Lower leg skin (tissue), 4 donors: ENCODE measurements around the gene APLF. TPM values are rescaled to one million over a fixed set of nuclear protein-coding genes. Genes with fewer than 3 reads are reported as not detected.
"Not testable (repeated sequence)": the region's sequence is repeated elsewhere in the genome, so short reads cannot be mapped to it uniquely, and the experiment has no call there.

ENCODE experiments used
- DNase-seq, 2 donors: peaks; one replicate each; pipeline ENCODE4 v3.0.0-alpha.2; 2019; ENCODE audit warnings: low spot score in 2 of 2
- H3K4me3 ChIP-seq: fragments of 200-600 bp; sonication (generic); 2 replicates; pipeline ENCODE4 v1.5.1; 2017; ENCODE audit warnings: mild to moderate bottlenecking, low read depth; ENCODE audit not compliant: poor library complexity, severe bottlenecking
- POLR2A ChIP-seq, 2 donors: fragments of 450-650 bp; IDR thresholded peaks; one replicate each; pipeline ENCODE4 v1.6.1; 2016 to 2017; ENCODE audit warnings: antibody characterized with exemption in 2 of 2, mild to moderate bottlenecking in 1 of 2, moderate library complexity in 1 of 2
- WGBS, 2 donors: methylation state at CpG; one replicate each; pipeline ENCODE4 v1.1.5; 2018; 5-methylcytosine and 5-hydroxymethylcytosine counted together
- intact Hi-C: fragments of 100-400 bp; cut with DNase I; formaldehyde crosslinking; loops from one replicate; pipeline ENCODE4 v1.15.0; 2023; ENCODE audit warnings: low total_unique reads
- total RNA-seq, 4 donors: library from RNA; depleted of rRNA; stranded (reverse); fragments of >200 nt; gene quantifications; one replicate each; pipeline ENCODE4 v1.1.0, GENCODE V29; 2016
- TF ChIP-seq, protein P1 (sequence below), 3 donors: fragments of 450-650 bp; IDR thresholded peaks; one replicate each; pipeline ENCODE4 v1.5.1; 2016; ENCODE audit warnings: antibody characterized with exemption in 3 of 3, mild to moderate bottlenecking in 3 of 3, moderate library complexity in 2 of 3

Gene APLF
- total RNA-seq, 4 donors from 2014 or later = 7.5 to 12.9 (median 9.5) TPM

DNA sequence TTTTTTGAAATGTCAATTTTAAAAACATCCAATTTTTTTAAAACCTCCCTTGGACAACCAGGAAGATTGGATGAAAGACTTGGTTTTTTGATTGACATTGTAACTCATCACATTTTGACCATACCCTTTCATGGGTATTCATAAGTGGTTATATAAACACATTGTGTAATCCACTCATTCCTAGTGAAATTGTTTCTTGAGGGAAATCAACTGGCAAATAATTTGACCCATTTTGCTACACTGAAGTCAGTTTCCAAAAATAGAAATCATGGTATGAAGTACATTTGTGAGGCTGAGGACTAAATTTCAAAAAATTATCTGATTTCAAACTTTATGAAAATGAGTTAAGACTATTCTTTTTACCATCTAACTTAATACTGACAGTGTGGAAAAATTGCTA lies 31.8 kb upstream of the APLF start:
- no peak overlapping the region for H3K4me3 ChIP-seq
- no peak for DNase-seq
- intact Hi-C loops = loop anchor here (10.0 kb wide), 1 partner anchor 321 kb away; no protein-coding TSS in a partner anchor
- TF ChIP-seq, protein P1, sequence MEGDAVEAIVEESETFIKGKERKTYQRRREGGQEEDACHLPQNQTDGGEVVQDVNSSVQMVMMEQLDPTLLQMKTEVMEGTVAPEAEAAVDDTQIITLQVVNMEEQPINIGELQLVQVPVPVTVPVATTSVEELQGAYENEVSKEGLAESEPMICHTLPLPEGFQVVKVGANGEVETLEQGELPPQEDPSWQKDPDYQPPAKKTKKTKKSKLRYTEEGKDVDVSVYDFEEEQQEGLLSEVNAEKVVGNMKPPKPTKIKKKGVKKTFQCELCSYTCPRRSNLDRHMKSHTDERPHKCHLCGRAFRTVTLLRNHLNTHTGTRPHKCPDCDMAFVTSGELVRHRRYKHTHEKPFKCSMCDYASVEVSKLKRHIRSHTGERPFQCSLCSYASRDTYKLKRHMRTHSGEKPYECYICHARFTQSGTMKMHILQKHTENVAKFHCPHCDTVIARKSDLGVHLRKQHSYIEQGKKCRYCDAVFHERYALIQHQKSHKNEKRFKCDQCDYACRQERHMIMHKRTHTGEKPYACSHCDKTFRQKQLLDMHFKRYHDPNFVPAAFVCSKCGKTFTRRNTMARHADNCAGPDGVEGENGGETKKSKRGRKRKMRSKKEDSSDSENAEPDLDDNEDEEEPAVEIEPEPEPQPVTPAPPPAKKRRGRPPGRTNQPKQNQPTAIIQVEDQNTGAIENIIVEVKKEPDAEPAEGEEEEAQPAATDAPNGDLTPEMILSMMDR (IDR thresholded peaks at IDR 0.05) = no peak
- no peak for TF ChIP-seq POLR2A (IDR thresholded peaks at IDR 0.05)

DNA sequence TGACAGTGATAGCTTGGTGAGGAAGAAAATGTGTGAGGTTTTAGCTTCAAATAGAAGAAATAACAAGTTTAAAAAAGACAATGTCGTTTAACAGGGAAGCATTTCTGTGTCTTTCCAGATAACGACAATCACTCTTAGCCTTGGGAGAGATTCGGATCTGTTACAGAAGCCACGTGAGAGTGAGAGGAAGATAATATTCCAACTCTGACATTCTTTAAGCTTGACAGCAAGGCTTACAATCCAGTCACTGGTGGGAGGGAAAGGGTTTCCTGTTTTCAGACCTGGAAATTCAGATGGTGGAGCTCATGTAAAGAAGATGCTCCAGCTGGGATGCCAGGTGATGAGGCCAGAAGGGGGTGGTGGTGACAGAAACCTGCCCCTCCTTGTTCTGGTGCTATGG lies 31.1 kb upstream of the APLF start:
- intact Hi-C loops = loop anchor here (10.0 kb wide), 1 partner anchor 321 kb away; no protein-coding TSS in a partner anchor
- TF ChIP-seq, protein P1 (IDR thresholded peaks at IDR 0.05) = no peak
- no peak for TF ChIP-seq POLR2A (IDR thresholded peaks at IDR 0.05)
- WGBS, 2 donors = 16 to 38% methylated on average over 4 of the region's 4 CpGs

GRCh38 chr2:68438455-68439303 lies 28.7 kb upstream of the APLF start:
- WGBS, 2 donors = 71 to 78% methylated on average over 7 of the region's 7 CpGs

More for the DNA sequence above, 31.1 kb upstream of the APLF start:
- no peak for DNase-seq
- H3K4me3 ChIP-seq = no peak overlapping the region

DNA sequence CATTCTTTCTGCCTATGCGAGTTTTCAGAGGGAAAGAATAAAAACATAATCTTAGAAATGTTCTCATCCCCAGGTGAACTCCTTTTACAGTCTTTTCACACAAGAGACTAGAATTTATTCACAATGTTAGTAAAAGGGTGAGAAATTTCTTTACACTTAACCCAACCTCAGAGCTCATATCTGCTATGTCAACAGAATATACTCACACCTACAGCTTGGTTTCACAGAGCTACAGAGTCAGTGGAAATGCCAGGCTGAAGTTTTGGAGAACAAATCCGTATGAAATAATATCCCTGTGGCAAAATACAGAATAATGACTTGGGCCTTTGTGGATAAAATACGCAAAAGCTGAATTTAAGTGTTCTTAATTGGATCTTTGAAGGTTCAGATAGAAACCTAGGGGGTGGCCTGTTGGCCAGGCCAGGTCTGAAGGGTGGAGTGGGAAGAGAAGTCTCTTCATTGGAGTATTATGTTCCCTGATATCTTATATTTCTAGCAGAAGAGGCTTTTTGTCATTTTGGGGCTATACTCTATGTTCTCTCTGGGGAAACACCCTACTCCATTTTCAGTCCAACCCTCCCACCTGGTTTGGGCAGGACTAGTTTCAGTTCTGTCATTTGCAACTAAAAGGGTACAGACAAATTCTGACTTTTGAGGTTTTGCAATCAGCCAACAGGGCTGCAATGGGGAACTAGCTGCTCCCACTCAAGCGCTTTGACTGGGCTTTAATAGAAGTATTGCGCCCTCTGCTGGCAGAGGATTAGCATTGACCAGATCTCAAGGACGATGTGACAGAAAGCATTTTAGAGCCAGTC lies 26.0 kb upstream of the APLF start:
- WGBS, 2 donors = 44% methylated on average over 6 of the region's 6 CpGs
- H3K4me3 ChIP-seq = no peak overlapping the region
- intact Hi-C loops = loop anchor here (5.0 kb wide), 1 partner anchor 79 kb away; no protein-coding TSS in a partner anchor
- TF ChIP-seq, protein P1 (IDR thresholded peaks at IDR 0.05) = peak in 1 of 3 donors; percentile 75
- no peak for TF ChIP-seq POLR2A (IDR thresholded peaks at IDR 0.05)
- DNase-seq = peak; percentile 81 to 92

More at GRCh38 chr2:68438455-68439303, 28.7 kb upstream of the APLF start:
- intact Hi-C loops = loop anchor here (10.0 kb wide), 1 partner anchor 324 kb away; no protein-coding TSS in a partner anchor
- TF ChIP-seq, protein P1 (IDR thresholded peaks at IDR 0.05) = no peak
- no peak for TF ChIP-seq POLR2A (IDR thresholded peaks at IDR 0.05)
- no peak for DNase-seq
- no peak overlapping the region for H3K4me3 ChIP-seq

DNA sequence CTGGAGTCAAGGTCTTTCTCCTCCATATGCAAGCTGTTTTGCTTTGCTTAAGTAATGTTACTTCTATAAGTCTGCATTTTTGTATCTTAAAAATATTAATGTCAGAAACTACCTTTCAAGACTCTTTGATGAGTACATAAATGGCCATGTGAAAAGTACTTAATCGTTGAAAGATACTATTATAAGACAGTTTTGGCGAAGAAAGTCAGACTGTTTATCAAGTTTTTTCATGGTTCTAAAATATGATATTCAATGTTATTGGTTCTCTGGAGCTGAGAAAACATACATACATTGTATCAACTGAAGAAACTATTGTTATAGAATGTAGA lies 25.4 kb upstream of the APLF start:
- TF ChIP-seq, protein P1 (IDR thresholded peaks at IDR 0.05) = no peak
- TF ChIP-seq POLR2A (IDR thresholded peaks at IDR 0.05) = no peak
- DNase-seq = no peak
- intact Hi-C loops = loop anchor here (5.0 kb wide), 1 partner anchor 80 kb away; no protein-coding TSS in a partner anchor
- no peak overlapping the region for H3K4me3 ChIP-seq
- 88 to 89% methylated on average over 2 of the region's 2 CpGs for WGBS, 2 donors

DNA sequence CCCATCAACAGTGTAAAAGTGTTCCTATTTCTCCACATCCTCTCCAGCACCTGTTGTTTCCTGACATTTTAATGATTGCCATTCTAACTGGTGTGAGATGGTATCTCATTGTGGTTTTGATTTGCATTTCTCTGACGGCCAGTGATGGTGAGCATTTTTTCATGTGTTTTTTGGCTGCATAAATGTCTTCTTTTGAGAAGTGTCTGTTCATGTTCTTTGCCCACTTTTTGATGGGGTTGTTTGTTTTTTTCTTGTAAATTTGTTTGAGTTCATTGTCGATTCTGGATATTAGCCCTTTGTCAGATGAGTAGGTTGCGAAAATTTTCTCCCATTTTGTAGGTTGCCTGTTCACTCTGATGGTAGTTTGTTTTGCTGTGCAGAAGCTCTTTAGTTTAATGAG lies 21.0 kb upstream of the APLF start:
- H3K4me3 ChIP-seq, intact Hi-C loops, DNase-seq: not testable (repeated sequence)
- 75 to 86% methylated on average over 3 of the region's 3 CpGs for WGBS, 2 donors
